WERI-Rb-1 (cell line): Measurements from ENCODE around the gene AMER3.

Experiments
- DNase-seq: peaks from one replicate; pipeline ENCODE4 v3.0.0-alpha.2; 2020
- H3K27ac ChIP-seq: fragments of 250-450 bp; sonication (Bioruptor Pico); 2 replicates; pipeline ENCODE4 v1.5.1; 2020; ENCODE audit warnings: mild to moderate bottlenecking, moderate library complexity
- H3K27me3 ChIP-seq: fragments of 250-450 bp; sonication (Bioruptor Pico); 2 replicates; pipeline ENCODE4 v1.5.1; 2021; ENCODE audit warnings: mild to moderate bottlenecking, low read depth, moderate library complexity; ENCODE audit not compliant: insufficient read depth, severe bottlenecking
- H3K36me3 ChIP-seq: fragments of 250-450 bp; sonication (Bioruptor Pico); 2 replicates; pipeline ENCODE4 v1.5.1; 2020; ENCODE audit warnings: mild to moderate bottlenecking, moderate library complexity
- H3K4me3 ChIP-seq: 2 replicates; pipeline ENCODE4 v1.5.1; 2011; ENCODE audit warnings: low read depth, mild to moderate bottlenecking, control low read depth, low read length
- H3K9me3 ChIP-seq: fragments of 250-450 bp; sonication (Bioruptor Pico); 2 replicates; pipeline ENCODE4 v1.5.1; 2021; ENCODE audit warnings: mild to moderate bottlenecking, moderate library complexity; ENCODE audit not compliant: severe bottlenecking
- CTCF ChIP-seq: IDR thresholded peaks from 2 replicates; pipeline ENCODE4 v1.5.1; 2011; ENCODE audit warnings: low read depth, mild to moderate bottlenecking, control low read depth, inconsistent platforms, low read length

Gene AMER3

GRCh38 chr2:130735200-130735599 is 20.1 kb upstream of the AMER3 start:
- TF ChIP-seq CTCF: no peak
- Histone ChIP-seq H3K27me3 (no peaks in the 10 kb centered on the region), H3K4me3 (no peak overlapping the region), H3K36me3 (no peaks in the 10 kb centered on the region), H3K9me3 (no peaks in the 10 kb centered on the region), H3K27ac (no peak overlapping the region)
- no peak for DNase-seq

GRCh38 chr2:130736487-130736886 is 18.9 kb upstream of the AMER3 start:
- no peak for DNase-seq
- no peaks in the 10 kb centered on the region for H3K36me3 ChIP-seq
- TF ChIP-seq CTCF: no peak
- H3K27ac ChIP-seq: no peak overlapping the region
- H3K9me3 ChIP-seq: no peaks in the 10 kb centered on the region
- H3K4me3 ChIP-seq: no peak overlapping the region
- H3K27me3 ChIP-seq: no peaks in the 10 kb centered on the region

GRCh38 chr2:130737592-130737991 is 17.7 kb upstream of the AMER3 start:
- H3K4me3 ChIP-seq: no peak overlapping the region
- no peaks in the 10 kb centered on the region for H3K9me3 ChIP-seq
- no peak overlapping the region for H3K27ac ChIP-seq
- no peaks in the 10 kb centered on the region for H3K27me3 ChIP-seq
- no peak for DNase-seq
- no peaks in the 10 kb centered on the region for H3K36me3 ChIP-seq
- 0 out of 2 replicates have a peak, but pooled peaks have one; percentile 2 for TF ChIP-seq CTCF

GRCh38 chr2:130740671-130741070 is 14.7 kb upstream of the AMER3 start:
- no peaks in the 10 kb centered on the region for H3K27me3 ChIP-seq
- H3K36me3 ChIP-seq: no peaks in the 10 kb centered on the region
- no peak overlapping the region for H3K4me3 ChIP-seq
- DNase-seq: no peak
- no peak for TF ChIP-seq CTCF
- no peak overlapping the region for H3K27ac ChIP-seq
- H3K9me3 ChIP-seq: peaks cover 2% of the 10 kb centered on the region

GRCh38 chr2:130743278-130743677 is 12.1 kb upstream of the AMER3 start:
- Histone ChIP-seq H3K4me3 (no peak overlapping the region), H3K27me3 (no peaks in the 10 kb centered on the region), H3K27ac (peak overlapping the region; percentile 89), H3K36me3 (no peaks in the 10 kb centered on the region), H3K9me3 (peaks cover 2% of the 10 kb centered on the region)
- no peak for DNase-seq
- no peak for TF ChIP-seq CTCF
